Epithelial cell of proximal tubule (primary cell): ENCODE results near the gene TSEN2. TPM values are rescaled to one million over a fixed set of nuclear protein-coding genes. Genes with fewer than 3 reads are reported as not detected.

ENCODE experiments used
- DNase-seq: peaks from one replicate; pipeline ENCODE4 v3.0.0-alpha.2; 2011; ENCODE audit warnings: low read depth
- H3K4me3 ChIP-seq: 2 replicates; pipeline ENCODE4 v1.5.1; 2011; ENCODE audit warnings: low read depth, mild to moderate bottlenecking, low read length
- CTCF ChIP-seq: conservative IDR thresholded peaks from 2 replicates; pipeline ENCODE4 v1.5.1; 2012; ENCODE audit warnings: low read depth, mild to moderate bottlenecking, low read length
- total RNA-seq: library from RNA; depleted of rRNA; stranded (reverse); fragments of >200 nt; gene quantifications from 2 replicates; pipeline ENCODE4 v1.2.3, GENCODE V29; 2015

TSEN2 gene
- total RNA-seq, 1 donor from 2014 or later, result 6.3 TPM

DNA sequence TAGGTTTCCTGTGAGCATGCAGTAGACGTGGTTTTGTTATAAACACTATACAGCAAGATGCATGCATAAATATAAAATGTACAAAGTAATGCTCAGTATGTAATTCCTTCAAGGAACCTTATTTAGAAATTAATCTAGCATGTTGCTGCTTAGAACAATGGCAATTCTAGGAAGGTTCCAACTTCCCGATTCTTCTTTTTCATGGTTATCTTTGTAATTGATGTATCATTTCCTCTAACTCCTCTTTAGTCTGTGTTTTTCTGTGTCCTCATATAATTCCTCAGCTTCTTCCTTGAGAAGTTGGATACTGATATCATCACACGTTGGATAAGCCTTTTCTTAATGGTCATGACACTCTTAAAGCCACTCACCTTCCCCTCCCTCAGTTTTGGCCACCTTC lies 3.5 kb downstream of the TSEN2 start:
- no peak for DNase-seq
- no peak overlapping the region for H3K4me3 ChIP-seq
- no peak for TF ChIP-seq CTCF

GRCh38 chr3:12489368-12489767 lies 5.1 kb downstream of the TSEN2 start:
- DNase-seq, result no peak
- no peak for TF ChIP-seq CTCF
- H3K4me3 ChIP-seq, result no peak overlapping the region

GRCh38 chr3:12489832-12490231 lies 5.6 kb downstream of the TSEN2 start:
- no peak for TF ChIP-seq CTCF
- H3K4me3 ChIP-seq, result no peak overlapping the region
- DNase-seq, result no peak

GRCh38 chr3:12490547-12490946 lies 6.3 kb downstream of the TSEN2 start:
- no peak for TF ChIP-seq CTCF
- H3K4me3 ChIP-seq, result no peak overlapping the region
- no peak for DNase-seq

GRCh38 chr3:12495749-12496452 lies 11.6 kb downstream of the TSEN2 start:
- peak; percentile 29 for TF ChIP-seq CTCF
- DNase-seq, result no peak
- H3K4me3 ChIP-seq, result no peak overlapping the region

GRCh38 chr3:12496453-12496761 lies 12.1 kb downstream of the TSEN2 start:
- no peak for DNase-seq
- H3K4me3 ChIP-seq, result no peak overlapping the region
- no peak for TF ChIP-seq CTCF

DNA sequence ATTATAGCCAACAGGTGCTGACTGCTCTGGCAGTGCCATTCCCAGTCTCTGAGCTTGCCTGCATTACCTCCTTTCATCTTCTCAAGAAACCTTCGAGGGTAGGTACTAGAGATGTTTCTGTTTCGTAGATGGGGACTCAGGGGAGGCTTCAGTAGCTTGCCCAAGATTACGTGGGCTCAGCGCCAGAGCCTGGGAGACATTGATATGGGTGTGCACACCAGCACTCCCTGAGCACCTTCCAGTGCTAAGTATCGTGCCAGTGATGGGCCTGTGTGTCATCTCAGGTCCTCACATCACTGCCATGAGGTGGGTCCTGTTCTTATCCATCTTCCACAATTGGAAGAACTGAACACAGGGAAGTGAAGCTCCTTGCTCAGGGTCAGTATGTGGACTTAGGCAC lies 15.2 kb downstream of the TSEN2 start:
- no peak overlapping the region for H3K4me3 ChIP-seq
- DNase-seq, result no peak
- TF ChIP-seq CTCF, result no peak
